T-helper 1 cell treated with Interleukin-12 subunit alpha and Interleukin-12 subunit beta and Interleukin-4 antibody, amounts not matched to agents 30 ng/mL and 1 ng/mL, for 36 hours (primary cell): ENCODE data around the gene UQCRHL. TPM values are rescaled to one million over a fixed set of nuclear protein-coding genes. Genes with fewer than 3 reads are reported as not detected.

Experiments
- intact Hi-C: fragments of 100-400 bp; cut with micrococcal nuclease; formaldehyde crosslinking; loops from one replicate; pipeline ENCODE4 v1.15.1; 2024
- total RNA-seq: library from RNA; stranded (reverse); gene quantifications from 2 replicates; pipeline ENCODE4 v1.2.3, GENCODE V29; 2022

The UQCRHL gene
- total RNA-seq, 1 donor from 2014 or later: 1.4 TPM

DNA sequence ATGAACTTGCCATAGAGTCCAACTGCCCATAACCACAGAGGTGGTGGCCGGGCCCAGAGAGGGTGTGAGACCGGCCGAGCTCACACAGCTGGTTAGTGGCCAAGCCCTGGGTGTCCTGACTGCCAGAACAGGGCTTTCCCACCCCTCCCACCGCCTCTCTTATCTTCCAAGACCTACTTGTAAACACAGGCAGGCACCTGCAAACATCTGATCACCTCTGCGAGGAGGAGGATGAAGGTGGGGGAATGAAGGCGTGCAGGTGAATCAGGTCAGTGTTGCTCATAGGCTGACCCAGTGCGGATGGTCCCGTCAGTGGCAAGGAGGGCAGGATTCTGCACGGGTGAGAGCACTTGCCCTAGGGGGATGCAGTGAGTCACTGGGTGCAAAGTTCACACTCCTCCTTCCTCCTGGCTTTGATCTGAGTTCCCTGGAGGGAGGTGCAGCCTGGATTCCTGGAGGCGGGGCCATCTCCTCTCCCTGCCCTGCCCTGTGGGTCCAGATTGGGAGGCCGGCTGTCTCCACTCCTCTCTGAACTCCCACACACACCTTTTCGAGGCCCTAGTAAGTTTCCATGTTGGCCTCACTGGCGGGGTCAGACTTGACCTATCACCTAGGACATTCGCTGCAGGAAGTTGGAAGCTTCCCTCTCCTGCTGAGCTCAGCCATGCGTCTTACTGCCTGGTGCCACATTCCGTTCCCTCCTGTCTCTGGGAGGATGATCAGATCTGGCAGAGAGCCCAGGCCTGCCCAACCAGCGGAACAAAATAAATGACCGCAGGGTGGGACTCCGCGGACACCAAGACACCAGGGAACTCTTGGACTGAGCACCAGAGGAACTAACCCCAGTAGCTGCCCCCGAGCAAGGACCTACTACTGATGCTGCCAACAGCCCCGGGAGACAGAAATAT, 7.3 kb downstream of the UQCRHL start:
- intact Hi-C loops: no loop called here

DNA sequence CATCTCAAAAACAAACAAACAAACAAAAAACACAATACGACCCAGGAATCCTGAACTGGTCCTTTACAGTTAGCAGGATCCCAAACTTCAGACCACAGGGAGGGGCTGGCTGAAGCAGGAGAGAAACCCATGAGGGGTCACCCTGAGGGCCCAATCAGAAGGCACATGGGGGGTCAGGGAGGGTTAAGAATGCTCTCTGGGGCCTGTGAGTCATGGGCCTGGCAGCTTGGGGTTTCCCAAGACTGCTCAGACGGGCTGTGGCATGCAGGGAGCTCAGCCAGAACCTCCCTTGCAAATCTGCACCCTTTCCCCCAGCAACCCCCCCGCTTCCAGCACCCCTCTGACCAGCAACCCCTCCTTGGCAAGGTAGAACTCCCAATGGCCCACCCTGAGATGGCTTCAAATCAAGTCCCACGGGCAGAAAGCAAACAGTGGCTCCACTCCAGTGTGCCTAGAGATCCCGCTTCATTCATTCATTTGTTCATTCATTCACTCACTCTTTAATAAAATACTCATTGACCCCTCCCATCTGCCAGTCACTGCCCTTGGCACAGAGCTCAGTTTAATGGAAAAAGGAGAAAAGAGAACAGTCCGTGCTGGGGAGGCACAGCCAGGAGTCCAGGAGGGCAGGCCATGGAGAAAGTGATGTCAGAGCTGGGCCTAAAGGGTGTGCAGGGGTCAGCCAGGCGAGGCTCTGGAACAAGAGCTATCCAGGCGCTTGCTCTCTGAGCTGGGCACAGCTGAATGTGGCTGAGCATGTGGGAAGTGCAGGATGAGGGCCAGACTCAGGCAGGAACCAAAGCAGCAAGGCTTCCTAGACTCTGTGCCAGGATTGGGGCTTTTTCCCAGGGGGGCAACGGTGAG, 8.2 kb downstream of the UQCRHL start:
- intact Hi-C loops: no loop called here

DNA sequence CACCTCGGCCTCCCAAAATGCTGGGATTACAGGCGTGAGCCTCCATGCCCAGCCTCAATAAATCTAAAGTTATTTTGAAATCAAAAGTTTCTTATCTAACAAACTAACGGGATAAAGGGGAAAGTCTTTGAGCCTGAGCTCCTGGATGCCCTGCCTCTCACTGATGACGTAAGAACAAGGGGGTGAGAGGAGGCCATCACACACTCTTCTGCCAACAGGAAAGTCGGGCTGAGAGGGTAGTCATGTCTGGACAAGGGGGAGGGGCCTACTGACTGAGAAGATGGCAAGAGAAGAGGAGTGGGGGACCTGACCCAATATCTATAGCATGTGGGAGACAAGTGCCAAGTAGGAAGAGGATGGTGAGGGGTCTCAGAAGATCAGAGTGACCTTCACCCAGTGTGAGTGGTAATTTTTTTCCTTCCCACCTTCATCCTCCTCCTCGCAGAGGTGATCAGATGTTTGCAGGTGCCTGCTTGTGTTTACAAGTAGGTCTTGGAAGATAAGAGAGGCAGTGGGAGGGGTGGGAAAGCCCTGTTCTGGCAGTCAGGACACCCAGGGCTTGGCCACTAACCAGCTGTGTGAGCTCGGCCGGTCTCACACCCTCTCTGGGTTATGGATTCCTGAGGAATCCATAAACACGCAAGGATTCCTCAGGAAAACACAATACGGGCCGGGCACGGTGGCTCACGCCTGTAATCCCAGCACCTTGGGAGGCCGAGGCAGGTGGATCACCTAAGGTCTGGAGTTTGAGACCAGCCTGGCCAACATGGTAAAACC, 9.6 kb downstream of the UQCRHL start:
- intact Hi-C loops: no loop called here

DNA sequence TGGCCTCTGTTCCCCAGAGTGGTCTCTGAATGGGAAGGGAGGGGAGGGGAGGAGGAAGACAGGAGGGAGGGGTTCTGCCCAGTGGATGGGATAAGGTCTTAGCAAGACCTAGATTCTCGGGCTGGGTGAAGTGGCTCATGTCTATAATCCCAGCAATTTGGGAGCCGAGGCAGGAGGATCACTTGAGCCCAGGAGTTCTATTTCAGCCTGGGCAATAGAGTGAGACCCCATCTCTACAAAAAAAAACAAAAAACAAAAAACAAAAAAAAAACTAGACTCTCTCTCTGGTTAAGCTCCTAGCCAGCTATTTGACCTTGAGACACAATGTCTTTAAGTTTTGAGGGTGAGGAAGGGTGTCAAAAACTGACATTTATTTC, 11.4 kb downstream of the UQCRHL start:
- intact Hi-C loops: no loop called here

DNA sequence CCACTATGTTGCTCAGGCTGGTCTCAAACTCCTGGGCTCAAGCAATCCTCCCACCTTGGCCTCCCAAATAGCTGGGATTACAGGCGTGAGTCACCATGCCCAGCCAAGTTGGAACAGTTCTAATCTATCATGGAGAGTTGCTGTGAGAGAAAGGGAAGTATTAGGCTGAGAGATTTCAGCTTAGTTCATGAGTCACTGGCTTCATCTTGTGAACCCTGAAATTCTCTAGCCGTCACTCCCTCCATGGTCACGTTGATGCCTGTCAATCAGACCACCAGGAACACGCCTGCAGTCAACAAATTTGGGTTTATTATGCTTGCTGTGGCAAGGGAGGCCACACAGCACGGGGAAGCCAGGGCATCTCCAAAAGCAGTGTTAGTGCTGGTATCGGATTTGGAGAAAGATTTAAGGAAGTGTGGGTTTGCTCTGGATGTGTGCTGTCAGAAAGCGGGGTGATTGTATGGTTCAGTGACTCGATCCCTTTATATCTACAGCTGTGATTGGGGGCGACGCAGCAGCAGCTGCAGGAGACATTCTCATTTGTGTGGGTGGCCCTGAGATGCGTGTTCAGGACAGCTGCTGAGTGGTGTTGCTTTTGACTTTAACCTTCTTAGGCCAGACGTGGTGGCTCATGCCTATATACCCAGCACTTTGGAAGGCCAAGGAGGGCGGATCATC, 18.7 kb downstream of the UQCRHL start:
- intact Hi-C loops: no loop called here

DNA sequence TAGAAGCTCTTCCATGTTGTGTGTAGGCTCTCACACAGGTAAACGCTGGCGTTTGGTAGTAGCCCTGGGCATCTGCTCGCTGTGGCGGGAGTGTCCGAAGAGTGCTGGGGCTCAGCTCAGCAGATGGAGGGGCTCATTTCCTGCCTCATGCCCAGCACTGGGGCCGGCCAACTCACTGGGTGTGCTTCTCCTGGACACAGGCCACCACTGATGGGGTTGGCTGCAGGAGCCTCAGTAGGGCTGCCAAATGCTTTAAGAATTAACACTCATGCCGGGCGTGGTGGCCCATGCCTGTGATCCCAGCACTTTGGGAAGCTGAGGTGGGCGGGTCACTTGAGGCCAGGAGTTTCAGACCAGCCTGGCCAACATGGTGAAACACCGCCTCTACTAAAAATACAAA, 20.9 kb downstream of the UQCRHL start:
- intact Hi-C loops: no loop called here

DNA sequence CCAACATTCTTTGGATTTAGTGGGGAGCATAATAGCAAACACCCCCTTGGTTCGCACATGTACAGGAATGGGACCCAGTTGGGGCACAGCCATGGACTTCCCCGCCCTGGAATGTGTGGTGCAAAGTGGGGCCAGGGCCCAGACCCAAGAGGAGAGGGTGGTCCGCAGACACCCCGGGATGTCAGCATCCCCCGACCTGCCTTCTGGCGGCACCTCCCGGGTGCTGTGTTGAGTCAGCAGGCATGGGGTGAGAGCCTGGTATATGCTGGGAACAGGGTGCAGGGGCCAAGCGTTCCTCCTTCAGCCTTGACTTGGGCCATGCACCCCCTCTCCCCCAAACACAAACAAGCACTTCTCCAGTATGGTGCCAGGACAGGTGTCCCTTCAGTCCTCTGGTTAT, 21.8 kb downstream of the UQCRHL start:
- intact Hi-C loops: no loop called here

DNA sequence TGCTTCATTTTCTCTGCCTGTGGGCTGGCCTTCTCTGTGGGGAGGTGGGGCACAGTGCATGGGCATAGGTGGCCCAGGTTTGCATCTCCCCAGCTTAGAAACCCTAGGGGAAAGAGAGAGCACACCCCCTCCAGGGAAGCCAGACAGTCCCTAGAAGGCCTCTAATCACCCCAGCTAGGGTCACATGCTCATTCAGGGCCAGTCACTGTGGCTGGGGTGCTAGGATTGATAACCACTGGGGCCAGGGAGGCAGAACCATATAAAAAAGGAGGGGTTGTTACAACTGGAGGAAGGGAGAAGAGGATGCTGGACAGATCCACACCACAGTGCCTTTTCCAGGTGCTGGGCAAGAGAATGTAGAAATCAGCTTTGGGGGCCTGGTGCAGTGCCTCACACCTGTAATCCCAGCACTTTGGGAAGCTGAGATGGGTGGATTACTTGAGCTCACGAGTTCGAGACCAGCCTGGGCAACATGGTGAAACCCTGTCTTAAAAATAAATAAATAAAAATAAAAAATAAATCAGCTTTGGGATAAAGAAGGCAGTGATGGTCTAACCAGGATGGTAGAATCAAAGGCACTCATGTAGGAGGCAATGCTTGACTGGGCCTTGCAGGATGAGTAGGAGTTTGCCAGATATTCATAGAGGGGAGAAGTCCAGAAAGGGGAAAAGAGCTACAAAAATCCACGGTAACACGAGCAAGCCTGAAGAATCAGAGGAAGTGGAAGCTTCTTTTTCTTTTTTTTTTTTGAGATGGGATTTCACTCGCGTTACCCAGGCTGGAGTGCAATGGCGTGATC, 29.3 kb downstream of the UQCRHL start:
- intact Hi-C loops: no loop called here

DNA sequence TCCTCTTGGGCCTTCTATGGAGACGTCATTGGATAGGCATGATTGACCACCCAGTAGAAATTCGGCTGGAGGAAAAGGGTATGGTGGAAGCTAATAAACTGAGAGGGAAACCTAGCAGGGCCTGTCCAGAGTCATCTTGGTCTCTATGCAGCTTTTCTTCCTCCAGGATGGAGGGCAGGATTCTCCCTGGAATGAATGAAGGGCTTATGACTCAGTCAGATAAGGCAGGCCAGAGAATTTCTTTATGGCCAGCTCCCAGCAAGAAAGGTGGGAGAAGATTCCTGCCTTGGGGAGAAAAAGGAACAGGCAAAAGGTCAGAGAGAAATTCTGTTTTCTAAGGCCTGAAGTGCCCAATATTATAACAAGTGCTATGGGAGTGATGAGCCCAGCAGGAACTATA, 31.7 kb downstream of the UQCRHL start:
- intact Hi-C loops: no loop called here

DNA sequence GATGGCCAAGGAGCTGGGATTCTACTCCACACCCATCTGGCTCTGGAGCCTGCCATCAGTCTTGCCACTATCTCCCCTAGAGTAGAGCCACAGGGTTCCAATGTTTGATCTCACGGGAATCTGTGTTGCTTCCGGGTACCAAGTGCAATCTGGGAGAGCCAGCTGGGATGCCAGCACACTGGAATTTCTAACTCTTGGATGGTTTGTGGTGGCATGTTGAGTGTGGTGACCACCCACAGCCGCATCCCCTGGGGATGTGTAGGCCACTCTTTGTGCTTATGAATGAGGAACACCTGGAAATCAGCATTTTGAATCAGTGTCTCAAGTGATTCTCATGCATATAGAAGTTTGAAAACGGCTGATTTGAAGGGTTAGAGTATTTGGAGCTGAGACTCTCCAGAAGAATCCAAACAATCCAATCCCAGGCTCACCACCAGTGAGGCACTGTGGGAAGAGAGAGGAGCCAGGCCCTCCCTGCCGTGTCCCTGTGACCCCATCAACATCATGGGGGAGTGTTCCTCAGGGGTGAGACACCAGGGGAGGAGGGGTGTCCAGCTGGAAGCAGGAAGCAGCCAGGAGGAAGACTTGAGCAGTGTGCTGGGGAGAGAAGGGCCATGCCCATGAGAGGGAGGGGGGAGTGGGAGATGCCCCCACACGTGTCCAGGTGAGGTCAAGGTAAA, 35.5 kb downstream of the UQCRHL start:
- intact Hi-C loops: no loop called here

DNA sequence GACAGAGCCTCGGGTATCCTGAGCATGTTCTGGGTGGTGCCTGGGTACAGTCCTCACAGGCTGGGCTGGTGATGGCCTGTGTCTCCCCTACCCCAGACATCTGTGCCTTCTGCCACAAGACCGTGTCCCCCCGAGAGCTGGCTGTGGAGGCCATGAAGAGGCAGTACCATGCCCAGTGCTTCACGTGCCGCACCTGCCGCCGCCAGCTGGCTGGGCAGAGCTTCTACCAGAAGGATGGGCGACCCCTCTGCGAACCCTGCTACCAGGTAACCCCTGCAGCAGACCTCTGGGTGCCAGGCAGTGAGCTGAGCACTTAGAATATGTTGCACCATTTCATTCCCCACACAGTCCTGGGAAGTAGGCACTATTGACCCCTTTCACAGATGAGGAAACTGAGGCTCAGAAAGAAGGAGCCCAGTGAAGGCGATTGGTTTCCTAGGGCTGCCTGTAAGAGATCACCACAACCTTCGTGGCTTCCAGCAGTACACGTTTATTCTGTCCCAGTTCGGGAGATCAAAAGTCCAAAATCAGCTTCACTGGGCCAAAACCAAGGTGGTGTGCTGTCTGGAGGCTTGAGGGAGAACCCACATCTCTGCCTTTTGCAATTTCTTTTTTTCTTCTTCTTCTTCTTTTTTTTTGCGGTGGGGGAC, 37.0 kb downstream of the UQCRHL start:
- intact Hi-C loops: no loop called here

DNA sequence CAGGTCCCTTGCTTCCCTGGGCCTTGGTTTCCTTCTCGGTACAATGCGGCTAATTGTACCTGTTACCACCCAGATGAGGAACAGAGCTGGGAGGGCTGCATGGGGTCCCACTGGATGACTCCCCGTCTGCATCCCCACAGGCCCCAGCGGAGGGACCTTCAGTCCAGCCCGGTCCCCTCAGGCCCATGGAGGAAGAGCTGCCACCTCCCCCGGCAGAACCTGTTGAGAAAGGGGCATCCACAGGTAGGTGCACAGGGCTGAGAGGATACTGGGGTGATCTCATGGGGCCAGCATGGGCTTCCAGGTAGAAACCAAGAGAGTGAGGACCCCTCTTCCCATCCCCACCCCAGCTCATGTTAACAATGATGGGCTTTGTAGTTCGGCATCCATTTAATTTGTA, 39.1 kb downstream of the UQCRHL start:
- intact Hi-C loops: no loop called here

DNA sequence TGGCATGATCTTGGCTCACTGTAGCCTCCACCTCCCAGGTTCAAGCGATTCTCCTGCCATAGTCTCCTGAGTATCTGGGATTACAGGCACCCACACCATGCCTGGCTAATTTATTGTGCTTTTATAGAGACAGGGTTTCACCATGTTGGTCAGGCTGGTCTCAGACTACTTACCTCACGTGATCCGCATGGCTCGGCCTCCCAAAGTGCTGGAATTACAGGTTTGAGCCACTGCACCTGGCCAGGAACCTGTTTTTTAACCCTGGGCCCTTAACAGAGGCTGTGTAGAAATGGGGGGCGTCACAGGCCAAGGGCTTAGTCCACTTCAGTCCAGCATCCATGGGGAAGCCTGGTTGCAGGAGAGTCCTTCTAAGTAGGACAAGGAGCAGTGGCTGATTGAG, 39.5 kb downstream of the UQCRHL start:
- intact Hi-C loops: no loop called here

DNA sequence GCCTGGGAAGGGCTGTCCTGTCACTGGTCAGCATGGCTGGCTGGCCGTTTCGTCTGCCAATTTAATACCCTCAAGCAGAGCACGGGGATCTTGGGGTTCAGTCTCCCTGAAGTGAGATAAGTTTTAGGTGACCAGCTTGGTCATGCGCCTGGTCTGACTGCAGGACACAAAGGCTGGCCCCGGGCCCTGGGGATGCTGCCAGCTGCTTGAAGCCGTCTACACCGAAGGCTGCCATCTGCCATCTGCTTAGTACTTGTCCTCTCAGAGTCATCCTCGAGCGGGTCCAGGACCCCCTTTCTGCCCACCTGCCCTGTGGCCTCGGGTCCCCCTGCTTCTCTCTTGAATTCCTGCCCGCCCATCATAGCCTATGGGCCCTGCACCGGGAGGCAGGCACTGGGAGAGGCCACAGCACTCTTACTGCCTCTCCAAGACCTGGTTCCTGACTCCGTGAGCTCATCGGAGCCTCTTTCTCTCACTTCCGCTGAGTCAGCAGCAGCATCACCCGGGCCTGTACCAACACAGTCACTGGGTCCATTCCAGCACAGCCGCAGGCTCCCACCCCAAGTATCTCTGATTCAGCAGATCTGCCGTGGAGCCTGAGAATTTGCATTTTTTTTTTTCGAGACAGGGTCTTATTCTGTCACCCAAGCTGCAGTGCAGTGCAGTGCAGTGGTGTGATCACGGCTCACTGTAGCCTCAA, 41.8 kb downstream of the UQCRHL start:
- intact Hi-C loops: no loop called here

DNA sequence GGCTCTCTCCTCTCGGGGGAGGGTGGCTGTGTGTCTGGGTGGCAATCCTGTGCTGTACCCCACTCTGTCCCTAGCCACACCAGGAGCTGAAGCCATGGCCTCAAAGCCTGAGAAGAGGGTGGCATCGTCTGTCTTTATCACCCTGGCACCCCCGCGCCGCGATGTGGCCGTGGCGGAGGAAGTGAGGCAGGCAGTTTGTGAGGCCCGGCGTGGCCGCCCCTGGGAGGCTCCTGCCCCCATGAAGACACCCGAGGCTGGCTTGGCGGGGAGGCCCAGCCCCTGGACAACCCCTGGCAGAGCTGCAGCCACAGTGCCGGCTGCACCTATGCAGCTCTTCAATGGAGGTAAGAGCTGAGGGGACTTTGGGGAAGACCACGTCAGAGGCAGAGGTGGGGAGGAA, 42.6 kb downstream of the UQCRHL start:
- intact Hi-C loops: no loop called here

DNA sequence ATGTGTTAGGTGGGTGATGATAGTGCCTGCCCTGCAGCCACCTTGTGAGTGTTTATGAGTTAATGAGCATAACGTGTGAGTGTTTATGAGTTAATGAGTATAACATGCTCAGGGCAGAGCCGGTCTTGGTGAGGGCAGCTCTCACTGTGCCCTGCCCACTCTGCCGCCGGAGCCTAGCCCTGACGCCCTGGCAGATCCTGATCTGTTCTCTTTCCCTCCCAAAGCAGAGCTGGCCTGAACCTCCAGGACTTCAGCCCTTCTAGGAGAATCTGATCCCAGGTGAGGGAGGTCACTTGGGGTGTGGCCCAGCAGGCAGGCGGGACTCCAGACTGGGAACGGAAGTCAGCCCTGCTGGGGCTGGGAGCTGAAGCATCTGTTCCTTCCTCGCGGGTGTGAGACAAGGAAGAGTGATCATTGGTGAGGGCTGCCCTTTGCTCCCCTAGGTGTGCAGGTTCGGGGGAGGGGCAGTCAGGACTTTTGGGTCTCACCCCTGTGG, 43.1 kb downstream of the UQCRHL start:
- intact Hi-C loops: no loop called here

DNA sequence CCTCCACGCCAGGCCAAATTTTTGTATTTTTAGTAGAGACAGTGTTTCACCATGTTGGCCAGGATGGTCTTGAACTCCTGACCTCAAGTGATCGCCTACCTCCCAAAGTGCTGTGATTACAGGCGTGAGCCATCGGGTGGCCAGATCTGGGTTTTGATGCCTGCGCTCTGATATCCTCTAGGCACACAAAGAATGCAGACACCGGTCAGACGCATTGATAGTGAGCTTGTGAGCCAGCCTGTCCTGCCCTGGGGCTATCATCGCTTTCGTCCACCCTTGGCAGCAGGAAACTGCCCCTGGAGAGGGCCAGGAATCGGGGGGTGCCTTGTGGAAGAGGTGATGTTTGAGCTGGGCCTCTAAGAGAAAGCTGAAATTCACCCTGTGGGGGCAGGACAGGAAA, 44.9 kb downstream of the UQCRHL start:
- intact Hi-C loops: no loop called here

DNA sequence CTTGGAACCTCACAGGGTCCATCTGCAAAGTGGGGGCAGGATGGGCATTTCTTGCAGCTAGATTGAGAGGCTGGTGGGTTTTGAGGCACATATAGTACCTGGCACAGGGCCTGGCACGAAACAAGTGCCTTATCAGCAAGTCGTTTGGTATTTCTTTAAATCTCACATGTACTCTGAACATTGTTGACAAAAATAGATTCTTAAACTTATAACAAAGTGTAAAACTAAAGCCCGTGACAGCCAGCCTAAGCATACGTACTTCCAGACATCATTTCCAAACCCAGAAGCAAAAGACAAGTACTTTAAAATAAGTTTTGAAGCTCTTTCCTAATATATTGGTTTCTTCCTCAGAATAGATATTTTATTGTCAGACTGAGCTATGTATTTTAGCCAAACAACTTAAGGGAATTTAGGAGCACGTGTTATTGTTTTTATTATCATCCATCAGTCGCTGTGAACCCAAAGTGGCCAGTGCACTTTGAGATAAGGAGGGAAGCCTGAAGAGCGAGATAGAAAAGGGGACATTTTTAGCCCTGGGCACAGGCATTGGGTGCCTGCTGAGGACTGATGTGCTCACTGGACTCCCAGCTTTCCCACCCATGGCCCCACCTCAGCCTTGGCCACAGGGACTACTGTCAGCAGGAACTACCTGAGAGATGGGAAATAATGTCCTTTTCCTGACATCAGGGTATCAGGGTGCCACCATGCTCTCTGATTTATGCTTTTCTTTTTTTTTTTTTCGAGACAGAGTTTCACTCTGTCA, 45.9 kb downstream of the UQCRHL start:
- intact Hi-C loops: no loop called here
